DMS114 treated with DMSO at 0.1 percent for 48 hours (cell line): Measurements from ENCODE around the gene PRKAG1.

ENCODE experiments used
- DNase-seq: peaks from one replicate; lab custom pipeline; 2025; ENCODE audit not compliant: unreplicated experiment; lab: John Stamatoyannopoulos, UW

Gene PRKAG1

DNA sequence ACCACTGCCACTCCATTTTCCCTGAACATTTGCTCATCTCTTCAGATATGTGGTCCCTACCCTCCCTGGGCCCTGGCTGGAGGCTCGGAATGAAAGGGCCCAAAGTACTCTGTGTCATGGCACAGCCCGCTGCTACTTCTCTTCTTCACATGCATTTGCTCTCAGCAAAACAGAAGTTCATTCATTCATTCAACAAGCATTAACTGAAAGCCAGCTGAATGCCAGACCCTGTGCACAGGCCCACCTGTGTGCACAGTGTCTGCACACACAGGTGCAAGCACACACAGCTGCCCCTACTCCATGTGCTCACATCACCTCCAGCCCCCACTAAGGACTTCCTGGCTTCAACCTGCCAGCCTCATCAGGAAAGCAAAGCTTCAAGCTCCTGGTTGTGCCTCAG is 32.7 kb downstream of the PRKAG1 start:
- DNase-seq, result no peak

DNA sequence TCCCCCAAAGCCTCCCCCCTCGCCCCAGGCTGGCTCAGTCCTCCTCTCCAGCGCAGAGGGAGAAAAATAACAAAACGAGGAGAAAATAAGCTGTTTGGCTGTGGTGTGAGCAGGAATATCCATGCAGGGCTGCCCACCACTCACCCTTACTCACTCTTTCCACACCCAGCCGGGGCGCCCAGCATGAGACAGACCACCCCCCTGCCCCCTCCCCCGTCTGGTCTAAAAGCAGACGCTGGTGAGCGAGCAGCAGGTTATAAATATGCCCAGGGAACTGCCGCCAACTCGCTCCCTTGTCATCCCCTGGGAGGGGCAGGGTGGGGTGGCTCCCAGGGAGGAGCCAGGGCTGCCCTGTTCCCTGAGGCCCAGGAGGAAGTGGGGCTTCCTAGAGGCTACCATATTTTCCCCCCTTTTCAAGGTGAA is 33.1 kb downstream of the PRKAG1 start:
- no peak for DNase-seq

DNA sequence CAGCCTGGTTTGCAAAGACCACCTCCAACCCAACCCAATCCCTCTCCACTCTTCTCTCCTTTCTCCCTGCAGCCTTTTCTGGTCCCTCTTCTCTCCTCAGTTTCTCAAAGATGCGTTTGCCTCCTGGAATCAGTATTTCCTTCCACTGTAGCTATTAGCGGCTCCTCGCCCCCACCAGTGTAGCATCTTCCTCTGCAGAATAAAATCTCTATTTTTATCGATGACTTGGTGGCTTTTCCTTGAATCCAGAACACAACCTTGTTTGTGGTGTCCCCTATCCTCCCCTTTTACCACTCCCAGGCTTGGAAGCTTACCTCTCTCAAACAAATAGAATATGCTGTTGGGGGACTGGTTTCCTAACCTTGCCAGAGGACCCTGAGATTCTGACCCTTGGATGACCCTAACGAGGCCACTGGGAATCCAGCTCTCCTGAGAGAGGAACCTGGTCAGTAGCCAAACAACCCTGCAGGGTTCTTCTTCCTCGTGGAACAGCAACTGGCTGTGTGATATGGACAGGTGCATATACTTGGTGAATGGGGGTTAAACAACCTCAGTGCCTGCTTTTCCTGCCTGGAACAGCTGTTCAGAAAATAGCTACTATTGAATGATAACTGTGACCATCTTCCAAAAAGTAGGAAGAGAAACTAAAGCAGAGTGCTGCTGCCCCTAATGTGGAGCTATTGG is 36.0 kb downstream of the PRKAG1 start:
- DNase-seq, result no peak

DNA sequence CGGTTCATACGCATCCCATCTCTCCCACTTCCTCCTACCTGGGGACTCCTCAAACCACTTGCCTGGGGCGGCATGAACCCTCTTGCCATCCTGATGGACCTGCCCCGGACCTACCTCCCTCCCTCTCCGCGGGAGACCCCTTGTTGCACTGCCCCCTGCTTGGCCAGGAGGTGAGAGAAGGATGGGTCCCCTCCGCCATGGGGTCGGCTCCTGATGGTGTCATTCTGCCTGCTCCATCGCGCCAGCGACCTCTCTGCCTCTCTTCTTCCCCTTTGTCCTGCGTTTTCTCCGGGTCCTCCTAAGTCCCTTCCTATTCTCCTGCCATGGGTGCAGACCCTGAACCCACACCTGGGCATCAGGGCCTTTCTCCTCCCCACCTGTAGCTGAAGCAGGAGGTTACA is 36.8 kb downstream of the PRKAG1 start:
- DNase-seq, result no peak

DNA sequence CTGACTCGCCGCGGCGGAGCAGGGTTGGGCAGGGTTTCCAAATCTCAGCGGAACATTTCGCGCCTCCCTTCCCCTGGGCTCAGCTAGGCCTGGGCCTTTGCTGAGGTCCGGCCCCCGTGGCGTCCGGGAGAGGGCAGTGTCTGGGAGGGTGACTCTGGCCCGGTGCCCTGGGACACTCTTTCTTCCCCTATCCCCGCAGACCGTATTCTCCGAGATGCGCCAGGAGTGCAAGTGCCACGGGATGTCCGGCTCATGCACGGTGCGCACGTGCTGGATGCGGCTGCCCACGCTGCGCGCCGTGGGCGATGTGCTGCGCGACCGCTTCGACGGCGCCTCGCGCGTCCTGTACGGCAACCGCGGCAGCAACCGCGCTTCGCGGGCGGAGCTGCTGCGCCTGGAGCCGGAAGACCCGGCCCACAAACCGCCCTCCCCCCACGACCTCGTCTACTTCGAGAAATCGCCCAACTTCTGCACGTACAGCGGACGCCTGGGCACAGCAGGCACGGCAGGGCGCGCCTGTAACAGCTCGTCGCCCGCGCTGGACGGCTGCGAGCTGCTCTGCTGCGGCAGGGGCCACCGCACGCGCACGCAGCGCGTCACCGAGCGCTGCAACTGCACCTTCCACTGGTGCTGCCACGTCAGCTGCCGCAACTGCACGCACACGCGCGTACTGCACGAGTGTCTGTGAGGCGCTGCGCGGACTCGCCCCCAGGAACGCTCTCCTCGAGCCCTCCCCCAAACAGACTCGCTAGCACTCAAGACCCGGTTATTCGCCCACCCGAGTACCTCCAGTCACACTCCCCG is 37.4 kb downstream of the PRKAG1 start:
- no peak for DNase-seq

DNA sequence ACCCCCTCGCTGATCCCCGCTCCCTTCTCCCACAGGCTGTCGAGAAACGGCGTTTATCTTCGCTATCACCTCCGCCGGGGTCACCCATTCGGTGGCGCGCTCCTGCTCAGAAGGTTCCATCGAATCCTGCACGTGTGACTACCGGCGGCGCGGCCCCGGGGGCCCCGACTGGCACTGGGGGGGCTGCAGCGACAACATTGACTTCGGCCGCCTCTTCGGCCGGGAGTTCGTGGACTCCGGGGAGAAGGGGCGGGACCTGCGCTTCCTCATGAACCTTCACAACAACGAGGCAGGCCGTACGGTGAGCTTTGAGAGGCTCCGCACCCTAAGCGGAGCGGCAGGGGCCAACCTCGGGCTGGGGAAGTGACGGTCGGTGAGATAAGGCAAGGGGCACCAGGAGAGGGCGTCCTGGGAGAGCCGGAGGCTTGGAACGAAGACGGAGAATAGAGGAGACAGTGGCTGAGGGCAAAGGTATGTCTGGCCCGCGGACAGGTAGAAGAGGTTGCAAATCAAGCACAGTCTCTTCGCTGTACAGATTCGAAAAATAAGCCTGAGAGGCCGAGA is 38.1 kb downstream of the PRKAG1 start:
- no peak for DNase-seq

DNA sequence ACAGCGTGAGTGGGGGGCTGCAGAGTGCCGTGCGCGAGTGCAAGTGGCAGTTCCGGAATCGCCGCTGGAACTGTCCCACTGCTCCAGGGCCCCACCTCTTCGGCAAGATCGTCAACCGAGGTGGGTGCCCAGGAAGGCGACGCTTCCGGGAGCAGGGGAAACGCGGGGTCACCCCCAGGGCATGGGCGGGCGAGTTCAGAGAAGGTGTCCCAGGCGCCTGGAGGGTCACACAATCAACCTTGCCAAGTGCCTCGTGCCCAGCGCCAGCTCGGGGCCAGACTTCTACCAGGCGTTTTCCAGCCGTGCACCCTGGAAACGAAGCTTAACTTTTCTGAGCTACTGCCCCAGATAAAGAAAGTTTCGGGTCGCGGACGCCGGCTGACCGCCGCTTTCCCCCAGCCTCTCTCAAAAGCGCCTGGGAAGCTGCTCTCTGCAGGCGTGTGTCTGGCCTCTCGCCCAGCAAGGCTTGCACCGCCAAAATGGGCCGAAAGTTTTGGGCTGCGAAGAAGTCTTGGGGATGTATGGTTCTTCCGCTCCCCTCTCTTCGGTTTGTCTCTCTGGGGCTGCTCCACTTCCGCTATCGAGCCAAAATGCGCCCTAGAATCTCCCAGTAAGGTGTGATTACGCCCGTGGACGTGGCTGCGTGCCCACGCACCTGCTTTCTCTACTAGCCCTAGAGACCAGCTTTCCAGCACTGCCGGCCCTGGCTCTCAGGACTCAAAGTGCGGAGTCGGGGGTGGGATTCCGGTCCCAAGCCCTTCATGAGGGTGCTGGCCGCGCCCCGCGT is 38.8 kb downstream of the PRKAG1 start:
- DNase-seq, result no peak

DNA sequence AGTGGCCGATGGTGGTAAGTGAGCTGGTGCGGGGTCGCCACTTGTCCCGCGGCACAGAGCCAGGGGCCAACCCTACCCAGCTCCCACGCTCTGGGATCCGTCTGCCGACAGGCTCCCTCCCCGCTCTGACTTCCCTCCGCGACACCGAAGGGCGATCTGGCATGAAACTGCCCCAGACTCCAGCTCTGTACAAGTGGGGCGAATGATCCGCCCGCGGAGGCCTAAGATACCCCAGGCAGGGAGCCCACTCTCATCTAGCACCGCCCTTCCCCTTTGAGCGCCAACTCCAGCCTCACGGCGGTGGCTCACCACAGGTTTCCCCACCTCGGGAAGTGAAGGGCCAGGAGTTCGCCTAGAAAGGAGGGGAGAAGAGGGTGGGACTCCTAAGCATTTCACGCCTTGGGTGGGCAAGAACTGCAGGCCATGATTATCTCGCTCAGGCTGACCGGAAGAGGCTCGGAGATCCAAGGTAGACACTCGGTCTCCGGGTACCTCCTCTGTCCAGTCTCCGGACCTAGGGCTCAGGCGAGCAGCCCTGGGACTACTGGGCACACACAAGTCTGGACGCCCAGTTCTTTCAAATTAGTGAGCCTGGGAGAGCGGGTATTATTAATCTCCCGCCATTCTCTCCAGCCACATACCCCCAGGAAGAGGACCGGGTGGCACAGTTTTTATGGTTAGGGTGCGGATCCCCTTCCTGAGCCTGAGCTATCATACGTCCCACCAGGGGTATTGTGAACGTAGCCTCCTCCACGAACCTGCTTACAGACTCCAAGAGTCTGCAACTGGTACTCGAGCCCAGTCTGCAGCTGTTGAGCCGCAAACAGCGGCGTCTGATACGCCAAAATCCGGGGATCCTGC is 39.6 kb downstream of the PRKAG1 start:
- DNase-seq, result no peak

DNA sequence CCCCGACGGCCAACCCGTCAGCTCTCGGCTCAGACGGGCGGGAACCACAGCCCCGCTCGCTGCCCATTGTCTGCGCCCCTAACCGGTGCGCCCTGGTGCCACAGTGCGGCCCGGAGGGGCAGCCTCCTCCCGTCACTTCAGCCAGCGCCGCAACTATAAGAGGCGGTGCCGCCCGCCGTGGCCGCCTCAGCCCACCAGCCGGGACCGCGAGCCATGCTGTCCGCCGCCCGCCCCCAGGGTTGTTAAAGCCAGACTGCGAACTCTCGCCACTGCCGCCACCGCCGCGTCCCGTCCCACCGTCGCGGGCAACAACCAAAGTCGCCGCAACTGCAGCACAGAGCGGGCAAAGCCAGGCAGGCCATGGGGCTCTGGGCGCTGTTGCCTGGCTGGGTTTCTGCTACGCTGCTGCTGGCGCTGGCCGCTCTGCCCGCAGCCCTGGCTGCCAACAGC is 40.3 kb downstream of the PRKAG1 start, which contains the start of gene WNT1:
TSS of gene WNT1 (plus strand) at position 32 of the 450 bp plus-strand sequence. CDS start at position 361, 329 bp downstream.
- DNase-seq, result no peak

DNA sequence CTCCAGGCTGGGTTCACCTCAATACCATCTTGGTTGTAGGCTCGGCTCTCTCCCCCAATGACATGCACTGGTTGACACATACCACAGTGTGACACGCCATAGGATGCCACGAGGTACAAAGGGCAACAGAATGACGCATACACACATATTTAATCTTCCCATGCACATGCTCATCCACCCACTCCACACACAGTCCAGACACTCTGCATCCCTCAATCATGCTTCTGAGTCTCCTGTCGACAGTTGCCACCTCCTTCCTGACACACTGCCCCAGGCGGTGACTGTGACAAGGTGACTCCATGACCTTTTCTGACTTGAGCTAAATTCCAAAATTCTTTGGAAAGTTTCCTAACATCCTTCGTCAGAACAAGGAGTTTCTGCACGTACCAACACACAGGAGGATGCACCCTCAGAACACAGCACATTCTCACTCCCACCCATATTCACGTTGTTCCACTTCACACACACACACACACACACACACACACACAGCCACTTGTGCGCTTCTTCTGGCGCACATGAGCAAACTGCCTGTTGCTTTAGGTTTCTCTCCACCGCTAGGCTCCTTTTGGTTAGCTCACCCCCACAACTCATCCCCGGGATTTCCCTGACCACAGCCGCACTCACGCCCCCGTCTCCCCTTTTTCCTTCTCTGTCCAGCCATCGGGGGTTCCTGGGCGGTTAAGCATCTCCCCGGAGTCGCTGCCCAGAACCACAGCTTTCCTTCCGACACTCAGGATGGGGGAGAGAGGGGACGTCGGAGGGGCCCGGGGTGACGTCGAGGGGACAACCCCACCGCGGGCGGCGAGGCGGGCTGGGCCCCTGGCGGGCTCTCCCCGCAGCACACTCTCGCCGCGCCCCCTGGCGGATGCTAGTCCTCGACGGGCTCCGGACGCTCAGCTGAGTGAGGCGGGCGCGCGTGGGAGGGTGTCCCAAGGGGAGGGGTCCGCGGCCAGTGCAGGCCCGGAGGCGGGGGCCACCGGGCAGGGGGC is 41.0 kb downstream of the PRKAG1 start:
- DNase-seq, result no peak

DNA sequence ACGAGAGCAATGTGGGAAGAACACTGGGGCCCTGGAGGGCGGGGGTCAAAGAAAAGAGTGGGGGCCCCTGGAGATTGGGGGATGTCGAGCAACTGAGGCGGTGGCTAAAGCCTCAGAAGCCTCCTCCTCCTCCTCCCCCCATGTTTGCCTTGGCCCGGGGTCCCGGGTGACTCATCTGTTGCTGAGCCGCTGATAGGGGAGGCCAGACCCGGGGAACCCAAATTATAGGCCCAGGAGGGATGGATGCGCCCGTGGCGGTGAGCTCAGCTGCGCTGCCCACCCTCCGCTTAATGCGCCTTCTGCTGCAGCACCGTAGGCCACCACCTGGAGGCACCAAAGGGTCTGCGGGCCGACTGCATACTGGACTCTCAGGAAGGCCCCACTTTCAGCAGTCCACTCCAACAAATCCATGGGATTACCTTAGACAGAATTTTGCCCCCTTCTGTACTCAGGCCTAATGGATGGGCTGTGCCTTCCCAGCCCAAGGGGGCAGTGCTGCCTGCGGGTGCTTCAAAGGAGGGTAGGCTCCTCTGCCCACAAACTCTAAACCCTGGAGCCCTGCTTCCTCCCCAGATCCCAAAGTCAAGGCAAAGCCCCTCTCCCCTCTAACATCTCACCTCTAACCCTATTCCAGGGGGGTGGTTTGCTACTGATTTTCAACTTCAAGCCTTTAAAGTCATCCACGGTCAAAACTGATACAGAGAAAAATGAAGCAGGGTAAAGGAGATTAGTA is 44.5 kb downstream of the PRKAG1 start:
- DNase-seq, result no peak

DNA sequence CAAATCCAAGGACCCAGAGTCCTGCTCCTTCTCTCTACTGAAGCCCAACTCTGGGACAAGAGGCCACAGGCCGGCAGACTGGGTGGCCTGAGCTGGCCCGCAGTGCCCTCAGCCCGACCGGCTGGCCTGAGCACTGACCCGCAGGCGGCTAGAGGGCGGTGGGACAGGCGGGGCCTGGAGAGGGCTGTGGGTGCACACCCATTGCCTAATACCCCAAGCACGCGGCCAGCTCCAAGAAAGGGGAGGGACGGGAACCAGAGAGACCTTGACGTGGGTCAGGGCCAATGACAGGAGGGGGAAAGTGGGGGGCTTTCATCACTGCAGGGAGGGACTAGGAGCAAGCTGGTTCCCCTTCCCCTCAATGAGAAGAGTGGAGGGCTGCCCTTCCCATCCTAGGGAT is 45.0 kb downstream of the PRKAG1 start:
- no peak for DNase-seq

DNA sequence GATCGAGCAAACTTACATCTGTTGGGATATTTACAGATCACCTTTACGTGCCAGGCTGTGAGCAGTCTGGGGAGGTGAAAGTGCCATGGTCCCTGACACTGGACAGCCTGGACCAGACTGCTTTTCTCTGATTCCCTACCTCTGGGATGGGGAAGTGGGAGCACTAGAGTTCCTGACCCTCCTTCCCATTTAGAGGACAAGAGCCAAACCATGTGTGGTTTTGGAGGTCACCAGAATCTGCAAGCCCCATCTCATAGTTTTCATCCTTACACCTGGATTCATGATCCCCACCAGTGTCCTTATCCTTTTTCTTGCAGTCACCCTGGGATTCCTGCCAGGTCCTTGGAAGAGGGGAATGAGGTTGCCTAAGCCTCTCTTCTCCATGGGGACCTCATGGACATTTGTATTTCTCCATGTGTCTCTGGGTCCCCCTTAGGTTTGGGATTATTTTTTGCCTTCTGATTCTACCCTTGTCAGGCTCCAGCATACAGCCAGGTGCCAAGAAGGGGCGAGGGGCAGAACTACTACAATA is 45.6 kb downstream of the PRKAG1 start:
- DNase-seq, result no peak

DNA sequence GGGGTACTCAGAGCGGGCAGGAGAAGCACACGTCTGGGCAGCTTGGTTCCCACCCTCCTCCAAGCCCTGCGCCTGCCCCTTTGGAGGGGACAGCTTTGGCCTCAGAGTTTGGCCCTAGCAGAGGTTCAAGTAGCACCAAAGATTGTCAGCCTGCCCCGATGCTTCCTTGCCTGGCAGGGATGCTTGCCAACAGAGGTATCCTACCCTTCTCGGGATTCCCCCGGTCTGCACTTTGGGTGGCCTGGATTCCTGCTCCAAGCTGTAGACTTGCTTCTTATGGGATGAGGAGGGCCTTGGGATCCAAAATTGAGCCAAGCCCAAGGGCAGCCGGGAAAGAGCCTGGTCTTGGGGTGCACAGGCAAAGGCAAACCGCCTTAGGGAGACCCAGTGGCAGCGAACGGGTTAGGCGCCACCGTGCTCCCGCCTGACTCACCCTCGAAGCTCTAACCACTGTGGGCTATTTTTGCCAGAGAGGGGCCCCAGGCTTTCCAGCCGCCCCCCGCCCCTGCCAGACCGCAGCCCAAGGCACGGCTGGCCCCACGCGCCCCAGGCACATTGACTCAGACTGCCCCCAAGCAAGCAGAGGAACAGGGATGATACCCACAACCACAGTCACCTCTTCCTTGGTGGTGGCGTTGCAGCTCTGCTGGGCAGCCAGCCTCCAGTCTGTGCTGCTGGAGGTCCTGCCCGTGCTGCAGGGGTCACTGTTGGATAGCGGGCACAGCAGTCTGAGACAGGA is 46.2 kb downstream of the PRKAG1 start:
- no peak for DNase-seq

DNA sequence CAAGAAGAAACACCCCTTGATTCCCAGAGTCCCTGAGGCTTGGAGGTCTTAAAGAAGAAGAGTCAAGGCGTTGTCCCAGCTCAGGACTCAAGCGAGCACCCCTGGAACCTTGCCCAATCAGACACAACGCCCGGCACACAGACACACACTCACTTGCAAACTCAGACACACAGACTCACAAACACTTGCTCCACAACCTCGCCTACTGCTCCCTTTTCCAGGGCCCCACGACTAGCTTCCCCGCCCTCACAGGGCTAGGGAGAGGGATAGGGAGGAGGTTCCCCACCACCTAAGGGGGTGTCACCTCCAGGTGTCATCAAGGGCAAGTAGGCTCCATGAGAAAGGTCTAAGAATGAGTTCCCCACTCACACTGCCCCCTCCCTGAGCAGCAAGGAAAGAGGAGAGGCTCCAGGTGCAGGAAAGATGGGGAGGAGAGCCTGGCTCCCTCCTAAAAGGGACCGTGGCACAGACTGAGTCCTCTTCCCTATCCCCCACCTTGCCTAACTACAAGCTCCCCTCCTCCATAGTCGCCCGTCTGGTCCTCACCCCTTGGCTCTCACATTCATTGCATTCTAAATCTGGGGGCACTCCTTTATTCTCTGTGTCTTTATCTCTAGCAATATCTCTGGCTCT is 47.8 kb downstream of the PRKAG1 start:
- DNase-seq, result no peak

DNA sequence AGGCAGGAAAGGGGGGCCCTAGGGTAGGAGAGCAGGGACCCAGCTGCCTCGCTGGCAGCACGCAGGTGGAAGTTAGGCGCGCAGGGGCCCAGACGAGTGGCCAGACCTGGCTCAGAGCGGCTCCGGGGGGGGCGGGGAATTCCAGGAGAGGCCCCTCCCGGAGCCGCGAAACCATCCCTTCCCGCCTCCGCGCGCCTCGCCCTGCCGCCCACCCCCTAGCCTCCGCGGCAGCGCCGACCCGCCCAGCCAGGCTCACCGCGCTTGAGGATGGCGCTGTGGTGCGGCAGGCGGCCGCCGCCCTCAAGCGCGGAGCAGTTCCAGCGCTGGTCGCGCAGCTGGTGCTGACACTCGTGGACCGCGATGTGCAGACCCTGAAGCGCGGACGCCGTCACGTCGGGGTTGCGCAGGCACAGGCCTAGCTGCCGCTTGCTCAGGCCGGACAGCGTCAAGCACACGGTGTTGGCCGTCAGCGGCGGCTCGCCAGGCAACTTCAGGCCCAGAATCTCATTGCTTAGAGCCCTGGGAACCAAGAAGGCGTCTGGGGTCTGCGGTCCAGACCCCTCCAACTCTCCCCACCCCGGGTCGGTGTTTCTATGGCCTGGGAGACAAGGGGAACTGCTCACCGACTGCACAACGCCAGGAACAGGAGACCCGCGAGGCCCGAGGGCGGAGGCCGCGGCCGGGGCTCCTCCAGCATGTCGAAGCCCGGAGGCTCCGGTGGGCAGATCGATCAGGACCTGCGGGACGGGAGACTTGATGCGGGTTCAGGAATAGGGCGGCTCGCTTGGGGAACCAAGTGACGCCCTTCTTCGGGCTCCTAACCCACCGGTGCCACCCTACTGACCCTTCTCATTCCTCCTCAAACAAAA is 48.5 kb downstream of the PRKAG1 start:
- DNase-seq, result no peak
